Upper lobe of left lung (tissue), 6 donors: ENCODE results near the gene GLTP. TPM values are rescaled to one million over a fixed set of nuclear protein-coding genes. Genes with fewer than 3 reads are reported as not detected.

ENCODE experiments used
- ATAC-seq, 2 donors: fragments of 200-7000 bp; cut with Tn5 transposase; one replicate each; pipeline ENCODE4 v1.9.1; 2022; ENCODE audit warnings: mild to moderate bottlenecking in 2 of 2, moderate library complexity in 2 of 2; ENCODE audit not compliant: low FRiP score in 2 of 2
- DNase-seq, 2 donors: peaks; one replicate each; pipeline ENCODE4 v3.0.0-alpha.2; 2019 to 2020
- H3K27ac ChIP-seq, 4 donors: fragments of 200-600 bp; sonication (generic); one replicate each; pipeline ENCODE4 v1.5.1; 2016 to 2019
- H3K27me3 ChIP-seq, 4 donors: fragments of 200-600 bp; sonication (generic); one replicate each; pipeline ENCODE4 v1.5.1; 2017 to 2019
- H3K36me3 ChIP-seq, 4 donors: fragments of 200-600 bp; sonication (generic); one replicate each; pipeline ENCODE4 v1.5.1; 2016 to 2019
- H3K4me1 ChIP-seq, 4 donors: fragments of 200-600 bp; sonication (generic); one replicate each; pipeline ENCODE4 v1.5.1; 2018 to 2019
- H3K4me3 ChIP-seq, 4 donors: fragments of 200-600 bp; sonication (generic); one replicate each; pipeline ENCODE4 v1.5.1; 2017 to 2019; ENCODE audit warnings: mild to moderate bottlenecking in 2 of 4, moderate library complexity in 1 of 4
- H3K9me3 ChIP-seq, 4 donors: fragments of 200-600 bp; sonication (generic); one replicate each; pipeline ENCODE4 v1.5.1; 2018 to 2019
- CTCF ChIP-seq, 6 experiments: fragments of 450-650 bp in 4 of 6; fragments of 200-600 bp in 2 of 6; sonication (generic) in 2 of 6; IDR thresholded peaks; one replicate each; pipeline ENCODE4 v1.5.1; 2016 to 2019; ENCODE audit warnings: antibody characterized with exemption in 6 of 6
- EP300 ChIP-seq, 4 donors: sonication (generic); formaldehyde crosslinking; IDR thresholded peaks; one replicate each; pipeline ENCODE4 v1.5.1; 2017; ENCODE audit warnings: antibody characterized with exemption in 4 of 4, control low read depth in 2 of 4
- POLR2A ChIP-seq, 4 donors: fragments of 450-650 bp; IDR thresholded peaks; one replicate each; pipeline ENCODE4 v1.5.1; 2016 to 2017; ENCODE audit warnings: antibody characterized with exemption in 4 of 4, mild to moderate bottlenecking in 2 of 4
- POLR2AphosphoS5 ChIP-seq, 2 donors: sonication (generic); formaldehyde crosslinking; IDR thresholded peaks; one replicate each; pipeline ENCODE4 v1.5.1; 2017; ENCODE audit warnings: antibody characterized with exemption in 2 of 2
- WGBS, 2 donors: methylation state at CpG; one replicate each; pipeline ENCODE4 v1.1.5; 2017 to 2018; 5-methylcytosine and 5-hydroxymethylcytosine counted together
- total RNA-seq, 6 donors: library from RNA; depleted of rRNA in 4 of 6; stranded (reverse); fragments of >200 nt in 4 of 6; gene quantifications; one replicate each; pipeline versions ENCODE4 v1.1.0 to v1.2.1, GENCODE V29; 2016 to 2021
- donor health status: DM: no; HTN: no; CAD: no; lungs with moderate emphysema.
- donor health status: DM: no; HTN: yes; CAD: no; lungs with severe emphysema.

The GLTP gene
- total RNA-seq, 6 donors from 2014 or later, result 24.7 to 59.7 (median 46.6) TPM

DNA sequence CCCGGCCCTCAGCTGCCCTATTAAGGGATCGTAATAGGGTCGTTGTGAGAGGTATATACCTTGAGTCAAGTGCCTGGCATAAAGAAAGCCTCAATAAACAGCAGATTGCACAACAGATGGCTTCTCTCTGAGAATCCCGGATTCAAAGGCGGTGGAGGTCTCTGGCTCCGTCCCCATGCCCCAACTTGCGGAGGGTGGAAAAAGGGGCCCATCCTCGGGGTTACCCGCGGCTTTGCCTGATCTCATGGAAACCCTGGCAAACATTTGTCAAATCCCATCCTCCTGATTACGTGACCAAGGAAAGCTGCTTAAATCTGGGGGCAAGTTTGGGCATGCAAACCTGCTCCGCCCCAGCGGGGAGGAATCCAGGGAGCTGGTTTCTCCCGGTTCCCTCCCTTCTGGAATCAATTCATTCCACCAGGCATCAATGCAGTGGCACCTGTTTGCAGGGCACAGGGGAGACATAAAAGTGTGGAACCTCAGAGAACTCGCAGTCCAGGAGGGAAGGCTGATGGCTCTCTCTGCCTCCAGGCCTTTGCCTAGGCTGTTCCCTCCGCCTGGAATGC lies 59.4 kb downstream of the GLTP start:
- Histone ChIP-seq H3K27ac (no peak overlapping the region), H3K27me3 (no peaks in the 10 kb centered on the region), H3K9me3 (no peaks in the 10 kb centered on the region), H3K4me3 (no peak overlapping the region), H3K36me3 (no peaks in the 10 kb centered on the region), H3K4me1 (no peaks in the 10 kb centered on the region)
- ATAC-seq (no peak), DNase-seq (no peak)
- 85% methylated on average over 13 to 16 of the region's 16 CpGs for WGBS, 2 donors
- TF ChIP-seq POLR2AphosphoS5 (IDR thresholded peaks at IDR 0.05) (no peak), EP300 (IDR thresholded peaks at IDR 0.05) (no peak), CTCF (IDR thresholded peaks at IDR 0.05) (no peak), POLR2A (IDR thresholded peaks at IDR 0.05) (no peak)

- TF ChIP-seq CTCF (IDR thresholded peaks at IDR 0.05), result no peak
- TF ChIP-seq EP300 (IDR thresholded peaks at IDR 0.05), result no peak
- no peak for TF ChIP-seq POLR2AphosphoS5 (IDR thresholded peaks at IDR 0.05)
- TF ChIP-seq POLR2A (IDR thresholded peaks at IDR 0.05), result no peak
- Histone ChIP-seq H3K9me3 (no peaks in the 10 kb centered on the region), H3K4me3 (no peak overlapping the region), H3K27ac (no peak overlapping the region), H3K36me3 (no peaks in the 10 kb centered on the region), H3K4me1 (no peaks in the 10 kb centered on the region), H3K27me3 (no peaks in the 10 kb centered on the region)
- peak in 1 of 2 donors; percentile 4 for ATAC-seq
- WGBS, 2 donors, result 40 to 44% methylated on average over 7 to 8 of the region's 10 CpGs
- DNase-seq, result no peak
Measured at GRCh38 chr12:109818905-109819500, 61.3 kb downstream of the GLTP start.

GRCh38 chr12:109818253-109818652 lies 62.1 kb downstream of the GLTP start:
- no peak for TF ChIP-seq POLR2A (IDR thresholded peaks at IDR 0.05)
- Histone ChIP-seq H3K9me3 (no peaks in the 10 kb centered on the region), H3K4me3 (no peak overlapping the region), H3K27me3 (no peaks in the 10 kb centered on the region), H3K27ac (no peak overlapping the region), H3K4me1 (no peaks in the 10 kb centered on the region), H3K36me3 (no peaks in the 10 kb centered on the region)
- DNase-seq, result no peak
- WGBS, 2 donors, result 83 to 84% methylated on average over 9 of the region's 9 CpGs
- no peak for ATAC-seq

DNA sequence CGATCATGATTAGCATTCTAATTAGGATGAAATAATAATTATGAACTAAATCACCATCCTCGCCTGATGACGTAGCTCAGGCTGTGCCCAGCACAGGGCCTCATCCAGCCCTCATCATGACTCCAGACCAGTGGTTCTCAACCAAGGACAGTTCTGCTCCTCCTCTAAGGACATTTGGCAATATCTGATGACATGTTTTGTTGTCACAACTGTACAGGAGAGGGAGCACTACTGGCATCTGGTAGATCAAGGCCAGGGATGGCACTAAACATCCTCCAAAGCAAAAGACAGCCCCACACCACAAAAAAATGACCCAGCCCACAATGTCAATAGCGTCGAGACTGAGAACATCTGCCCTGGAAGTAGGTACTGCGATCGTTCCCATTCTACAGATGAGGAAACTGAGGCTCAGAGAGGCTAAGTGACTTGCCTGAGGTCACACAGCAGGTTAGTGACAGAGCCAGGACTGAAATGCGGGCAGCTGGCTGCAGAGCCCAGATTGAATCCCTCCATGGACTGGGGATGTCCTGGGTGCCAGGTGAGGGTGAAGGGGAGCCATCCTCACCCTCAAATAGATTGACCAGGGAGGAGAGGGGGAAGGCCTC lies 62.6 kb downstream of the GLTP start:
- no peak for TF ChIP-seq CTCF (IDR thresholded peaks at IDR 0.05)
- no peak for TF ChIP-seq EP300 (IDR thresholded peaks at IDR 0.05)
- TF ChIP-seq POLR2A (IDR thresholded peaks at IDR 0.05), result no peak
- TF ChIP-seq POLR2AphosphoS5 (IDR thresholded peaks at IDR 0.05), result no peak
- Histone ChIP-seq H3K36me3 (no peaks in the 10 kb centered on the region), H3K4me1 (no peaks in the 10 kb centered on the region), H3K27ac (no peak overlapping the region), H3K4me3 (no peak overlapping the region), H3K9me3 (no peaks in the 10 kb centered on the region), H3K27me3 (no peaks in the 10 kb centered on the region)
- DNase-seq (no peak), ATAC-seq (no peak)
- 89 to 97% methylated on average over 8 of the region's 8 CpGs for WGBS, 2 donors

- WGBS, 2 donors, result 72 to 73% methylated on average over 6 to 7 of the region's 7 CpGs
- DNase-seq (no peak), ATAC-seq (no peak)
- H3K9me3 ChIP-seq, result no peaks in the 10 kb centered on the region
- no peaks in the 10 kb centered on the region for H3K27me3 ChIP-seq
- H3K4me1 ChIP-seq, result no peaks in the 10 kb centered on the region
- no peak overlapping the region for H3K27ac ChIP-seq
- no peaks in the 10 kb centered on the region for H3K36me3 ChIP-seq
- no peak overlapping the region for H3K4me3 ChIP-seq
- TF ChIP-seq POLR2A (IDR thresholded peaks at IDR 0.05) (no peak), EP300 (IDR thresholded peaks at IDR 0.05) (no peak), POLR2AphosphoS5 (IDR thresholded peaks at IDR 0.05) (no peak), CTCF (IDR thresholded peaks at IDR 0.05) (no peak)
Measured at GRCh38 chr12:109816870-109817269, 63.5 kb downstream of the GLTP start.
